ENCODE results near the gene RBBP4.

DNA sequence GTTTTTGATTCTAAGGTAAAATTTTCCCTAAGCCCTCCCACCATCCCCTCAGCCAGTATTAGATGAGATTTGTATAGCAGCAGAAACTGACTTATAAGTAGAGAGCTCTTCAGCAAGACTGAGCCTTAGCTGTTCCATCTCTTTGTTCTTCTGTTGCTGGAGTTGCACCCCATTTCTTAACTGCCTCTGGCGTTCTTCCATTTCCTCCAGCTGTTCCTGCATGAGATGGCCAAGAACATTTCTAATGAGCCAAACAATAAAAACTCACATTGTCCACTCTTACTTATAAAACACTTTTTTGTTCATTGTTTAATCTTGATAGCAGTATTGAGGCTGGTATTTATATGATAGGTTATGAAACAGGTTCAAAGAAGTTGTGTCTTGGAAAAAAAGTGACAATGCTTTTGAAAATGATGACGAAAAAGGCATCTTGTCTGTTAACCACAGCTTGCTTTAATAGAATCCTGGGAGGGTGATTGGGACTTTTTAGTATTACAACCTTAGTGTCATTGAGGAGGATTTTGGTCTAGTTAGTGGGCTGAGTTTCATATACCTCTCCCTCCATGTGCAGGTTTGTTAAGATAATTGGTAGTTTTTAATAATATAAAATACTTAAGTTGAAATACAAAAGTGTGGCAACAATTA is 33.3 kb downstream of the RBBP4 start:
- TF ChIP-seq, protein P1, sequence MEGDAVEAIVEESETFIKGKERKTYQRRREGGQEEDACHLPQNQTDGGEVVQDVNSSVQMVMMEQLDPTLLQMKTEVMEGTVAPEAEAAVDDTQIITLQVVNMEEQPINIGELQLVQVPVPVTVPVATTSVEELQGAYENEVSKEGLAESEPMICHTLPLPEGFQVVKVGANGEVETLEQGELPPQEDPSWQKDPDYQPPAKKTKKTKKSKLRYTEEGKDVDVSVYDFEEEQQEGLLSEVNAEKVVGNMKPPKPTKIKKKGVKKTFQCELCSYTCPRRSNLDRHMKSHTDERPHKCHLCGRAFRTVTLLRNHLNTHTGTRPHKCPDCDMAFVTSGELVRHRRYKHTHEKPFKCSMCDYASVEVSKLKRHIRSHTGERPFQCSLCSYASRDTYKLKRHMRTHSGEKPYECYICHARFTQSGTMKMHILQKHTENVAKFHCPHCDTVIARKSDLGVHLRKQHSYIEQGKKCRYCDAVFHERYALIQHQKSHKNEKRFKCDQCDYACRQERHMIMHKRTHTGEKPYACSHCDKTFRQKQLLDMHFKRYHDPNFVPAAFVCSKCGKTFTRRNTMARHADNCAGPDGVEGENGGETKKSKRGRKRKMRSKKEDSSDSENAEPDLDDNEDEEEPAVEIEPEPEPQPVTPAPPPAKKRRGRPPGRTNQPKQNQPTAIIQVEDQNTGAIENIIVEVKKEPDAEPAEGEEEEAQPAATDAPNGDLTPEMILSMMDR (conservative IDR thresholded peaks at IDR 0.05; ENCODE audit: low read depth, low read length) = no peak
- TF ChIP-seq EZH2 (IDR thresholded peaks at IDR 0.05; ENCODE audit: borderline replicate concordance, low read depth, low read length, poor library complexity, severe bottlenecking) = no peak
